NT2/D1 (cell line): ENCODE measurements around the gene STAT4.

ENCODE experiments used
- YY1 ChIP-seq: IDR thresholded peaks from 2 replicates; pipeline ENCODE4 v1.6.1; 2011; ENCODE audit not compliant: insufficient read length, insufficient read depth
- ZNF274 ChIP-seq: IDR thresholded peaks from 2 replicates; pipeline ENCODE4 v1.6.1; 2011; ENCODE audit warnings: mild to moderate bottlenecking, low read depth, low read length

DNA sequence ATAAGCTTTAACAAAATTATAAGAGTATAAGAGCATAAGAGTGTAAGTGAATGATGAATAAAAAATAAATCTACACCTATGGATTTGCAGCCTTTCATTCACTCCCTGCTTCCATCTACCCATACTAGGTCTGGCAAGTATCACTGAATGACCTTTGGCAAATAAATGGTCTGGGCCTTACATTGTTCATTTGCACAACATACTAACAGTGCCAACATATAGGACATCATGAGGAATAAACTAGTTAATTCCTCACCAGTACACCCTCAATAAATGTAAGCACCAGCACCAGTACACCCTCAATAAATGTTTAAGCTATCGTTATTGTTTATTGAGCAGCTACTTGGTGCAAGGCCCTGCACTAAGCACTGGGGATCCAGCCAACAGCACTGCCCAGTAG, 163.7 kb downstream of the STAT4 start:
- TF ChIP-seq YY1 (no peak), ZNF274 (no peak)
